ENCODE measurements around the gene RNF20.
"Not testable (repeated sequence)": the region's sequence is repeated elsewhere in the genome, so short reads cannot be mapped to it uniquely, and the experiment has no call there.

RNF20 gene

GRCh38 chr9:101533334-101534204 is at the start of gene RNF20:
TSS of gene RNF20 (plus strand) at chr9:101533853. CDS start at chr9:101535424, 1,571 bp downstream.
- DNase-seq: peak; percentile 99

GRCh38 chr9:101484046-101484445 is 49.6 kb upstream of the RNF20 start:
- no peak for DNase-seq

GRCh38 chr9:101485924-101486692 is 47.5 kb upstream of the RNF20 start:
- DNase-seq: peak; percentile 28

GRCh38 chr9:101486693-101487442 is 46.8 kb upstream of the RNF20 start:
- peak; percentile 84 for DNase-seq

- no peak for DNase-seq
Observed at GRCh38 chr9:101487443-101487840, 46.2 kb upstream of the RNF20 start.

- DNase-seq: no peak
Observed at GRCh38 chr9:101495810-101496209, 37.8 kb upstream of the RNF20 start.

GRCh38 chr9:101498323-101498722 is 35.3 kb upstream of the RNF20 start:
- DNase-seq: no peak

GRCh38 chr9:101504188-101504587 is 29.5 kb upstream of the RNF20 start:
- no peak for DNase-seq

GRCh38 chr9:101508211-101508610 is 25.4 kb upstream of the RNF20 start:
- no peak for DNase-seq

- no peak for DNase-seq
Observed at GRCh38 chr9:101509572-101509971, 24.1 kb upstream of the RNF20 start.

GRCh38 chr9:101510459-101510858 is 23.2 kb upstream of the RNF20 start:
- no peak for DNase-seq

- no peak for DNase-seq
Observed at GRCh38 chr9:101511009-101511408, 22.6 kb upstream of the RNF20 start.

GRCh38 chr9:101512116-101512515 is 21.5 kb upstream of the RNF20 start:
- DNase-seq: no peak

- no peak for DNase-seq
Observed at GRCh38 chr9:101513351-101513750, 20.3 kb upstream of the RNF20 start.

- DNase-seq: no peak
Observed at GRCh38 chr9:101514071-101514470, 19.6 kb upstream of the RNF20 start.

- DNase-seq: no peak
Observed at GRCh38 chr9:101516655-101517054, 17.0 kb upstream of the RNF20 start.

- not testable (repeated sequence) for DNase-seq
Observed at GRCh38 chr9:101518489-101518888, 15.2 kb upstream of the RNF20 start.

- DNase-seq: no peak
Observed at GRCh38 chr9:101524371-101524770, 9.3 kb upstream of the RNF20 start.

GRCh38 chr9:101527066-101527465 is 6.6 kb upstream of the RNF20 start:
- no peak for DNase-seq

- no peak for DNase-seq
Observed at GRCh38 chr9:101528015-101528414, 5.6 kb upstream of the RNF20 start.

- DNase-seq: peak; percentile 86
Observed at GRCh38 chr9:101530076-101530711, 3.5 kb upstream of the RNF20 start.

- no peak for DNase-seq
Observed at GRCh38 chr9:101536351-101536750, 2.7 kb downstream of the RNF20 start.

GRCh38 chr9:101536938-101537337 is 3.3 kb downstream of the RNF20 start:
- DNase-seq: peak; percentile 13
